ENCODE measurements around the gene APOA4. TPM values are rescaled to one million over a fixed set of nuclear protein-coding genes. Genes with fewer than 3 reads are reported as not detected.

The APOA4 gene
- total RNA-seq, 2 experiments from 2014 or later: not detected

DNA sequence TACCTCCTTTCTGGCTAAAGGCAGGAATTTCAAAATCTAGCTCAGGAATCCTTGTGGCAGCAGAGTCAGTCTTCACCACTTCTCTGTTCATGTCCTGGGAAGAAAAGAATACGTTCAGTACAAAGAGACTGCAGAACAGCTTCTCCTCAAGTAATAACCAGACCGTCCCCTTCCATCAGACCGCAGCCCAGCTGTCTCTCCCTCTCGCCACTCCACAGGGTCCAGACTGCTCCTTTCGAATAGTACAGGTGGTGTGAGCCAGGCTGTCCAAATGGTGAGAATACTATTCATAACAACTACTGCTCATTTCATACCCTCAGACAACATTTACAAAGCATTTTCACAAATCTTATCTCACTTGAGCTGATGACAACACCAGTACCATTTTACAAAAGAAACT is 36.1 kb downstream of the APOA4 start:
- H3K4me3 Mint-ChIP-seq: peak overlapping the region; percentile 95
- H3K4me1 Mint-ChIP-seq (ENCODE audit: low read depth): peaks cover 63% of the 10 kb centered on the region
- ChIA-PET POLR2A (interaction anchor here (0.7 to 2.6 kb wide), 7 partner anchors 8 to 311 kb away, joined by 3 to 10 read pairs (median 7); partner anchors contain the start of genes BUD13 and SIK3), CTCF (interaction anchor here (0.6 to 10.3 kb wide), 8 partner anchors 10 to 357 kb away, joined by 3 to 187 read pairs (median 4); partner anchors contain the start of genes APOA1, PAFAH1B2 and SIK3)
- intact Hi-C loops (cut with micrococcal nuclease): loop anchor here (1.0 to 5.0 kb wide), 4 partner anchors 11 to 445 kb away; partner anchors contain the start of genes PCSK7, RNF214 and SIK3
- DNase-seq: no peak
- peaks cover 49% of the 10 kb centered on the region for H3K36me3 Mint-ChIP-seq
- H3K27me3 Mint-ChIP-seq: no peaks in the 10 kb centered on the region
- peak overlapping the region; percentile 80 for H3K27ac Mint-ChIP-seq
- no peaks in the 10 kb centered on the region for H3K9me3 Mint-ChIP-seq

DNA sequence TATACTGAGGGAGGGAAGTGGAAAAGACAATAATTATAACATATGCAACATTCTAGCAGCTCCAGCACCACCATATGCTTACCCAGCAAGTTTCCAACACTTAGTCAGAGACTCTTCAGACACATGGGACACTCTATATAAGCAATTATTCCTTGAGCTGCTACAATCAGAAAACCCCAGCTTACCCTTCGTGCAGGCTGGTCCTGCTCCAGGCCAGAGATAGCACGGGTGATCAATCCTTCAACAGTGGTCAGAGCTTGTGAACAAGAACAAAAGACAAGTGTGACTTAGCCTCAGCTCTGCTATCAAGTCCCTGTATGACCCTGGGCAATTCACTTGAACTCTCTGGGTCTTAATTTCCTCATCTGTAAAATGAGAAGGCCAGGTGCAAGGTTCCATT is 36.8 kb downstream of the APOA4 start:
- POLR2A ChIA-PET: interaction anchor here (0.6 to 2.6 kb wide), 4 partner anchors 10 to 50 kb away, joined by 3 to 10 read pairs (median 8); partner anchors contain the start of gene BUD13
- Mint-ChIP-seq H3K4me1 (ENCODE audit: low read depth) (peaks cover 67% of the 10 kb centered on the region), H3K27me3 (no peaks in the 10 kb centered on the region), H3K9me3 (no peaks in the 10 kb centered on the region), H3K4me3 (peak overlapping the region; percentile 95), H3K36me3 (peaks cover 55% of the 10 kb centered on the region), H3K27ac (peak overlapping the region; percentile 62)
- intact Hi-C loops (cut with micrococcal nuclease): loop anchor here (1.0 to 5.0 kb wide), 3 partner anchors 10 to 446 kb away; partner anchors contain the start of genes PCSK7, RNF214 and SIK3
- CTCF ChIA-PET: interaction anchor here (1.4 to 10.3 kb wide), 5 partner anchors 9 to 357 kb away, joined by 4 to 187 read pairs (median 11); partner anchors contain the start of genes APOA1, PAFAH1B2 and SIK3
- no peak for DNase-seq

DNA sequence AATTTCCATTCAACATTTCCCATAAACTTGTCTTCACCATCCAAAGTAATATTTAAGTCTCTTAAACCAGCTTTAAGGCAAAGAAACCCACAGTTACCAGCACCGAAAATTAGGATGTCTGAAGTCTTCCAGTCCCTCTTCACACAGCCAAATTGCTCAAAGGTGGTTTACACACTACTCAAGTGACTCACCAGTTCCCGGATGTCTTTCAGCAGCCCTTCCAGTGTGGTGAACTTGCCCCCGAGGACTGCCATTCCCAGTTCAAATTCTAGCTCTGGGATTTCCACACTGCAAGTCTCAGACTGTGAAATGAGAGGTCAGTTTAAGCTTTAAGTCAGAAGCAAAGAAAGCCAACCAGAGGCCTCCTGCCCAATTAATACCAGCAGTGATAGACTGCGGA is 40.4 kb downstream of the APOA4 start:
- ChIA-PET POLR2A (interaction anchor here (0.6 to 1.9 kb wide), 2 partner anchors 11 to 361 kb away, joined by 3 to 6 read pairs; partner anchors contain the start of gene PAFAH1B2), CTCF (interaction anchor here (1.3 to 1.5 kb wide), 3 partner anchors 8 to 53 kb away, joined by 4 to 13 read pairs (median 13); partner anchors contain the start of gene APOA5)
- Mint-ChIP-seq H3K27me3 (no peaks in the 10 kb centered on the region), H3K4me3 (peak overlapping the region; percentile 33), H3K36me3 (peaks cover 83% of the 10 kb centered on the region), H3K9me3 (no peaks in the 10 kb centered on the region), H3K27ac (peak overlapping the region; percentile 88), H3K4me1 (ENCODE audit: low read depth) (peaks cover 89% of the 10 kb centered on the region)
- intact Hi-C loops (cut with micrococcal nuclease): no loop called here
- DNase-seq: peak; percentile 56

DNA sequence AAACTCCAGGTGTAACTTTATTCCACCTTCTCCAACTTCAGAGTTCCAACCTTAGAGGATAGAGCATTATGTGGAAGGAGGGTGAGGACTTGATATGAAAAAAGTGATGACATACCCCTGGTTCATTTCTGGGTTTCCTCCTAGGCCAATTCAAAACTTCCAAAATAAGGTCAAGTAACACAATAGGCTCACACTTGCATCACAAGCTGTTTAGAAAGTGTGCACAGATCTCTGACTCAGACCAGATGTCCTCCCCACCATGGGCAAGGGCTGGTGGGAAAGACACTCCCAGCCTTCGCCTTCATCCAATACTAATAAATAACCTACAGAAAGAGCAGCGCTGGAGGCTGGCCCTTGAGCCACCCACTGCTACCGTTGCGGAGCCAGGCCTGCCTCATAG is 44.5 kb downstream of the APOA4 start:
- intact Hi-C loops (cut with micrococcal nuclease): loop anchor here (5.0 kb wide), 1 partner anchor 169 kb away; no protein-coding TSS in a partner anchor
- POLR2A ChIA-PET: interaction anchor here (0.6 to 1.0 kb wide), 2 partner anchors 9 to 601 kb away, joined by 3 read pairs; no protein-coding TSS in a partner anchor
- H3K36me3 Mint-ChIP-seq: peaks cover 67% of the 10 kb centered on the region
- DNase-seq: no peak
- H3K4me3 Mint-ChIP-seq: no peak overlapping the region
- H3K27me3 Mint-ChIP-seq: no peaks in the 10 kb centered on the region
- peak overlapping the region; percentile 88 for H3K27ac Mint-ChIP-seq
- no peaks in the 10 kb centered on the region for H3K9me3 Mint-ChIP-seq
- peaks cover 85% of the 10 kb centered on the region for H3K4me1 Mint-ChIP-seq (ENCODE audit: low read depth)
- CTCF ChIA-PET: interaction anchor here (2.7 kb wide), 1 partner anchor 9 kb away, joined by 11 read pairs; the partner anchor contains the start of gene ZPR1

DNA sequence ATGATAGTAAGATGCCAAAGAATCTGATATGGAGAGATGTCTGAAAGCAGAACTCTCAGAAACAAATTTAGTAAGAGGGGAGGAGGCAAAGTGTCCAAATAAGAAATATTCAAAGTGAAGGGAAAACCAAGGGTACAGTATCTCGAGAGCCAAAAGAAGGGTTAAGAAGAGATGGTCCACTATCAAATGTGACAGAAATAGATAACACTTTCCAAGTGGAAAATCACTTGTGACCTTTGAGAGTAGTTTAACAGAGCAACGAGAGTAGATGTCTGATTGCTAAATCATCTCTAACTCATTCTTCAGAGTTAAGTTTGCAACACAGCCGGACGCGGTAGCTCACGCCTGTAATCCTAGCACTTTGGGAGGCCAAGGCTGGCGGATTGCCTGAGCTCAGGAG is 46.0 kb downstream of the APOA4 start:
- intact Hi-C loops (cut with micrococcal nuclease): loop anchor here (5.0 kb wide), 1 partner anchor 170 kb away; no protein-coding TSS in a partner anchor

DNA sequence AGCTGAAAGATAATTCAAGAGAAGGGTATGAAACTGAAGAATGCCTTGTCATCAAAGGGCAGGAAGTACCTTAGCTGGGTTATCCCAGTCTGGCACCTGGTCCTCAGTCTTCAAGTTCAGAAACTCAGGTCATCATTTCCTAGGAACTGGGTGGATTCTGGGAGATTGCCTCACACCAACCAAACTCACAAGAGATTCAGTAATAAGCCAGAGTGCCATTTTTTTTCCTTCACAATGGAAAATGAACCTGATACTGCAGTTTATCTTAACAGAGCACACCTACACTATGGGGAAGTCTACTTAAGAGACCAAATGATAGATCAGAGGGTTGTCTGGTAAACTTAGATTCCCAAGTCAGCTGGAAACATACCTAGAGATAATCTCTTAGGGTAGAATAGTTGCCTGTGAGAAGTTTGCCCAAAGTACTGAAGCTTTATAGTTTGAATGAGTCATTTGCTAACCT is 46.6 kb downstream of the APOA4 start:
- Mint-ChIP-seq H3K27ac (peak overlapping the region; percentile 88), H3K4me1 (ENCODE audit: low read depth) (peaks cover 74% of the 10 kb centered on the region), H3K27me3 (no peaks in the 10 kb centered on the region), H3K4me3 (no peak overlapping the region), H3K9me3 (no peaks in the 10 kb centered on the region), H3K36me3 (peaks cover 51% of the 10 kb centered on the region)
- peak; percentile 45 for DNase-seq
- intact Hi-C loops (cut with micrococcal nuclease): loop anchor here (1.0 to 5.0 kb wide), 3 partner anchors 10 to 171 kb away; no protein-coding TSS in a partner anchor
- ChIA-PET CTCF (interaction anchor here (0.7 to 2.7 kb wide), 4 partner anchors 11 to 184 kb away, joined by 3 to 11 read pairs (median 5); partner anchors contain the start of genes APOA5 and ZPR1), POLR2A (interaction anchor here (0.7 to 1.6 kb wide), 7 partner anchors 9 to 454 kb away, joined by 3 to 7 read pairs (median 3); partner anchors contain the start of gene ZPR1)

More for the DNA sequence above, 46.0 kb downstream of the APOA4 start:
- ChIA-PET CTCF (interaction anchor here (0.7 to 2.7 kb wide), 4 partner anchors 10 to 184 kb away, joined by 3 to 11 read pairs (median 5); partner anchors contain the start of genes APOA5 and ZPR1), POLR2A (interaction anchor here (0.7 to 1.6 kb wide), 7 partner anchors 9 to 453 kb away, joined by 3 to 7 read pairs (median 3); partner anchors contain the start of gene ZPR1)
- peak overlapping the region; percentile 88 for H3K27ac Mint-ChIP-seq
- H3K4me3 Mint-ChIP-seq: no peak overlapping the region
- H3K9me3 Mint-ChIP-seq: no peaks in the 10 kb centered on the region
- H3K27me3 Mint-ChIP-seq: no peaks in the 10 kb centered on the region
- peaks cover 72% of the 10 kb centered on the region for H3K4me1 Mint-ChIP-seq (ENCODE audit: low read depth)
- no peak for DNase-seq
- H3K36me3 Mint-ChIP-seq: peaks cover 55% of the 10 kb centered on the region

DNA sequence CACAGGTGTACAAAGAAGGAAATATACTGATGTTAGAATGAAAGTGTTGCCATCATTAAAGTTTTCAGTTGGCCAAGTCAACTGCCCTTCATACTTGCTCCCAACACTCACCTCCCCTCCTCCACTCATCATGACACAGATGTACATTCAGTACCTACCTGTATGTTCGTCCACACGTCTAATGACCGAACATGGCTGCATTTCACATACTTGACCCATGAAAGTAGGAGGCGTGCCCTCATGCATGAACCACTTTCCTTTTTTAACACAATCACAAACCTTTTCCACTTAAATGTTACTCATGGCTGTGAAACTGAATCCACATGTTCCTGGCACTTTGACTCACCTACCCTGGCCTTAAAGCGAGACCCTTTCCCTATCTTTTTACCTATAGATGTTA is 47.1 kb downstream of the APOA4 start:
- Mint-ChIP-seq H3K4me1 (ENCODE audit: low read depth) (peaks cover 74% of the 10 kb centered on the region), H3K4me3 (no peak overlapping the region), H3K27me3 (no peaks in the 10 kb centered on the region), H3K27ac (peak overlapping the region; percentile 88), H3K36me3 (peaks cover 46% of the 10 kb centered on the region), H3K9me3 (no peaks in the 10 kb centered on the region)
- intact Hi-C loops (cut with micrococcal nuclease): loop anchor here (1.0 to 5.0 kb wide), 3 partner anchors 10 to 171 kb away; no protein-coding TSS in a partner anchor
- ChIA-PET POLR2A (interaction anchor here (0.6 to 1.6 kb wide), 4 partner anchors 10 to 157 kb away, joined by 3 to 7 read pairs (median 5); partner anchors contain the start of gene ZPR1), CTCF (interaction anchor here (1.3 to 2.7 kb wide), 3 partner anchors 11 to 60 kb away, joined by 3 to 11 read pairs (median 7); partner anchors contain the start of genes APOA5 and ZPR1)
- DNase-seq: no peak

DNA sequence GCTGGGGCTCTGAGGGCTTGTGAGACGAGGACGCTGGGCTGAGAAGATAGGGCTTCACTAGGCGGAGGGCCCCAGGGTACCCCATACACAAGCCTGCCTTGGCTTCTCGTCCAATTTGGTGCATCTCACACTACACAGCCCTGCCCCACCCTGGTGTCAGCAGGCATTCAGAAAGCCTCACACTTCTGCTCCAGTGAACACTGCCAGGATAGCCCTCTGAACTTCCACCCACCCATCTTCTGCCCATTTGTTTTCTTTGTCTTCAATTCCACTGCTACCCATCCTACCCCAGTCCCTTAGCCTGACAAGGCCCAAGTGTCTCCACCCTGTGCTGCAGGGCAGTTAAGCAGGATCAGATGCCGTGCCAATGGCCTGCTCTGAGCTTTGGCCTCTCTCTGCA is 48.4 kb downstream of the APOA4 start:
- H3K4me3 Mint-ChIP-seq: no peak overlapping the region
- no peak overlapping the region for H3K27ac Mint-ChIP-seq

DNA sequence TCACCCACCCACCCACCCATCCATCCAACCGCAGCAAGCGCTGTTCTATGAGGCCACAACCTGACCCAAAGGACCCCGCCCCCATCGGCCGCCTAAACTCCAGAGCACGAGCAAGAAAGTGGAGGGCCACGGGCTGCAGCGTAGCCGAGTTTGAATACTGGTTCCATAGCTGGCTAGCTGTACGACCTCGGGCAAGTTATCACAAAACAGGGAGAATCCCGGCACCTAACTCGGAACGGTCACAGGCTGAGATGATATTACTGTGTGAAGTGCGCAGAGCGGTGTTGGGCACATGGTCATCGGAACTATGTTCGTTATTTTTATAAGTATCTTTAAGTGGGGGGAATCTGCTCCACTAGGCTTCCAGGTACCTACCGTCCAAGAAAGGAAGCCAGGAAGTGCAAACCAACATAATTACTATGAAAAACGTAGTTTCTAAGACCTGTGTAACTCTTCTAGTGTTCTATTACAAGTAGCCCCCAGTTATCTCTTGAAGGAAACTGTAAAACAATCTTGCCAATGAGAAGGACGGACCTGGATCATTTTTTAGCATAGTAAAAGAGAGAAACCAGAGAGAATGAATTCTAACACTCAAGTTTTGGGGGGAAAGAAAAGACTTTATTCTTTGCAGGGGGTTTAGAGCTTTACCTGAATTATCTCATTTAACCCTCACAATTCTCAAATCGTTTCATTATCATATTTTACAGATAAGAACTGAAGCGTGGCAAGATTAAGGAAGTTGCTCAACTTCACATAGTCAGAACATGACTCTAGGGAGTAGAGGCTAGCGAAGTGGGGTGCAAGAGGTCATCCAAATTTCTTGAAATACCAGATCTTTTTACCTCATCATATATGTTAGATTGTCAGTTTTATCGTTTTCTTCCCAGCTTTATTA is 49.7 kb downstream of the APOA4 start:
- H3K9me3 Mint-ChIP-seq: no peaks in the 10 kb centered on the region
- intact Hi-C loops (cut with micrococcal nuclease): loop anchor here (1.0 to 5.0 kb wide), 5 partner anchors 15 to 459 kb away; partner anchors contain the start of genes PCSK7, RNF214, SIK3 and ZPR1
- H3K27me3 Mint-ChIP-seq: no peaks in the 10 kb centered on the region
- DNase-seq: no peak
- H3K4me1 Mint-ChIP-seq (ENCODE audit: low read depth): peaks cover 63% of the 10 kb centered on the region
- peaks cover 35% of the 10 kb centered on the region for H3K36me3 Mint-ChIP-seq
- ChIA-PET POLR2A (interaction anchor here (1.1 to 2.1 kb wide), 7 partner anchors 11 to 370 kb away, joined by 3 to 10 read pairs (median 4); partner anchors contain the start of genes PAFAH1B2 and ZPR1), CTCF (interaction anchor here (1.0 to 2.1 kb wide), 3 partner anchors 14 to 62 kb away, joined by 5 to 14 read pairs (median 5); partner anchors contain the start of genes APOA5 and ZPR1)
- H3K27ac Mint-ChIP-seq: peak overlapping the region; percentile 95
- H3K4me3 Mint-ChIP-seq: peak overlapping the region; percentile 99

More for the DNA sequence above, 48.4 kb downstream of the APOA4 start:
- ChIA-PET POLR2A (interaction anchor here (1.5 kb wide), 1 partner anchor 369 kb away, joined by 5 read pairs; the partner anchor contains the start of gene PAFAH1B2), CTCF (interaction anchor here (0.8 to 1.0 kb wide), 2 partner anchors 61 to 369 kb away, joined by 3 to 4 read pairs; partner anchors contain the start of gene PAFAH1B2)
- intact Hi-C loops (cut with micrococcal nuclease): loop anchor here (5.0 kb wide), 5 partner anchors 158 to 458 kb away; partner anchors contain the start of genes PCSK7, RNF214 and SIK3
- H3K4me1 Mint-ChIP-seq (ENCODE audit: low read depth): peaks cover 70% of the 10 kb centered on the region
- no peak for DNase-seq
- H3K27me3 Mint-ChIP-seq: no peaks in the 10 kb centered on the region
- H3K36me3 Mint-ChIP-seq: peaks cover 39% of the 10 kb centered on the region
- no peaks in the 10 kb centered on the region for H3K9me3 Mint-ChIP-seq

DNA sequence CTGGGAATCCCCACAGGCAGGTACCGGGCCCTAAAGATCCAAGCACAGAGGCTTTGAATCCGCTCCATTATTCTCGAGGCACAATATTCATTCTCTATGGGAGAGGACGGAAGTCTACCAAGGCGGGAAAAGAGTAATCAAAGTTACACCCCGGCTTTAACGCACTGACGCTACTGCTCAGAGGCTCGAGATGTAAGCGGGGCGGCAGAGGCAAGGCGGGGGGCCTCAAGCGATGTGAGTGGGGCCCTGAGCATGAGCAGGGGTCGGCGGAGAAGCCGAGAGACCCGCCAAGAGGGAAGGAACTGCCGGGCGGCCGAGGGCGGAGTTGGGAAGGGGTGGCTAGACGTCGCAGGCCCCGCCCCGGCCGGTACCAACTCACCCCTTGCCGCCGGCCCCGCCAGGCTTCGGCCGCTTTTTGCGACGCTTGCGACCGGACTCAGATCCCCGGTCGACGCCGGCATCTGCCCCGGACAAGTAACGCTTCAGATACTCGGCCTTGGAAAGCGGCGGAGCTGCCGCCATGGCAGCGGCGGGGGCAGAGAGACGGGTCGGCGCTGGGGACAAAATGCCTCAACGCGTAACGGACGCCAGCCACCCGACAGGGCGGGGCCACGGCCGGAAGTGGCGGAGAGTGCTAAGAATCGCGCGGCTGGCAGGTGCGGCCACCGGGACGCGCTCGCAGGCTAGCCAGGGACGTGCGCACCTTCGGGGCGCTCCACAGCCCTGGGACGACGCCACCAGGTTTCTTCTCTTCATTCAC is 50.5 kb downstream of the APOA4 start, which contains the start of gene BUD13:
Gene BUD13 (minus strand): TSS at position 545 of the 760 bp plus-strand sequence. CDS start 23 bp downstream, at position 522.
- intact Hi-C loops (cut with micrococcal nuclease): loop anchor here (1.0 to 5.0 kb wide), 5 partner anchors 16 to 460 kb away; partner anchors contain the start of genes PCSK7, RNF214, SIK3 and ZPR1
- H3K27me3 Mint-ChIP-seq: no peaks in the 10 kb centered on the region
- POLR2A ChIA-PET: interaction anchor here (1.1 to 2.1 kb wide), 8 partner anchors 10 to 79 kb away, joined by 3 to 10 read pairs (median 4); partner anchors contain the start of gene ZPR1
- H3K4me3 Mint-ChIP-seq: peak within 1 kb of the TSS; percentile 99
- no peaks in the 10 kb centered on the region for H3K9me3 Mint-ChIP-seq
- DNase-seq: peak; percentile 96
- H3K4me1 Mint-ChIP-seq (ENCODE audit: low read depth): peaks cover 55% of the 10 kb centered on the region
- CTCF ChIA-PET: interaction anchor here (1.2 to 2.1 kb wide), 2 partner anchors 18 to 63 kb away, joined by 5 to 14 read pairs; partner anchors contain the start of gene APOA5
- peak within 1 kb of the TSS; percentile 95 for H3K27ac Mint-ChIP-seq
- peaks cover 29% of the 10 kb centered on the region for H3K36me3 Mint-ChIP-seq
